HFFc6 (cell line): ENCODE measurements around the gene ABCG1. TPM values are rescaled to one million over a fixed set of nuclear protein-coding genes. Genes with fewer than 3 reads are reported as not detected.

Experiments used
- DNase-seq: peaks from one replicate; pipeline ENCODE4 v3.0.0-alpha.2; 2018
- H3K27ac Mint-ChIP-seq: 2 replicates; pipeline ENCODE4 v1.8.0; 2020; ENCODE audit warnings: mild to moderate bottlenecking, mixed read lengths
- H3K27me3 Mint-ChIP-seq: 2 replicates; pipeline ENCODE4 v1.8.0; 2021; ENCODE audit warnings: mild to moderate bottlenecking, moderate library complexity, mixed read lengths; ENCODE audit not compliant: insufficient read depth
- H3K36me3 Mint-ChIP-seq: 2 replicates; pipeline ENCODE4 v1.8.0; 2021; ENCODE audit warnings: low read depth, mixed read lengths
- H3K4me1 Mint-ChIP-seq: 2 replicates; pipeline ENCODE4 v1.8.0; 2020; ENCODE audit warnings: low read depth, mixed read lengths
- H3K4me3 Mint-ChIP-seq: 2 replicates; pipeline ENCODE4 v1.8.0; 2020; ENCODE audit warnings: mild to moderate bottlenecking, moderate library complexity, mixed read lengths
- H3K9me3 Mint-ChIP-seq: 2 replicates; pipeline ENCODE4 v1.8.0; 2020; ENCODE audit warnings: mild to moderate bottlenecking, mixed read lengths
- total RNA-seq, 6 experiments: library from RNA; stranded (reverse); fragmentation: NEBNext Ultra II Directional; extraction: Animal tissue kit (Norgen Biotek cat#: 25700); gene quantifications; 2 replicates in 1 of 6; 3 replicates in 5 of 6; pipeline ENCODE4 v1.2.3, GENCODE V29; 2021
- TF ChIP-seq, protein P1 (sequence below): fragments of 200-600 bp; sonication (generic); IDR thresholded peaks from 2 replicates; pipeline ENCODE4 v1.5.0; 2021; ENCODE audit warnings: antibody characterized with exemption, mild to moderate bottlenecking

The ABCG1 gene
- total RNA-seq, 6 experiments from 2014 or later, result not detected

DNA sequence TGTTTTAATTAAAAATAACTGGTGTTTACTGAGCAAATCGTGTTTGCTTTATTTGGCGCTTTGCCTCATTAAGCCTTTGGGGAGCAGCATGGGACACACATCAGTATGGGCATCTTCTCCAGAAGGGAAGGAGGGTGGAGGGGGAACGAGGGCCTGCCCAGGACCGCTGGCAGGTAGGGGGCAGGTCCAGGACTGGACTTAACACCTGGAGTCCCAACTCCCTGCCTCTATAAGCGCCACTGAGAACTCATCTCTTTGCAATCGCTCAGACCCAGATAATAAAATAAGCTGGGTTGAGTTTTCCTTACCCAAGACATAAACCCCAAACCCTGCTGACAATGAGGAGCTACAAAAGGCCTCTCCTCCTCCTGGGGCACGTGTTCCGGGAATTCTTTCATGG lies 15.1 kb downstream of the ABCG1 start:
- Mint-ChIP-seq H3K27ac (no peak overlapping the region), H3K27me3 (peaks cover 15% of the 10 kb centered on the region), H3K9me3 (no peaks in the 10 kb centered on the region; the same call in 1 of the 2 replicates), H3K36me3 (no peaks in the 10 kb centered on the region), H3K4me1 (no peaks in the 10 kb centered on the region), H3K4me3 (no peak overlapping the region)
- TF ChIP-seq, protein P1, sequence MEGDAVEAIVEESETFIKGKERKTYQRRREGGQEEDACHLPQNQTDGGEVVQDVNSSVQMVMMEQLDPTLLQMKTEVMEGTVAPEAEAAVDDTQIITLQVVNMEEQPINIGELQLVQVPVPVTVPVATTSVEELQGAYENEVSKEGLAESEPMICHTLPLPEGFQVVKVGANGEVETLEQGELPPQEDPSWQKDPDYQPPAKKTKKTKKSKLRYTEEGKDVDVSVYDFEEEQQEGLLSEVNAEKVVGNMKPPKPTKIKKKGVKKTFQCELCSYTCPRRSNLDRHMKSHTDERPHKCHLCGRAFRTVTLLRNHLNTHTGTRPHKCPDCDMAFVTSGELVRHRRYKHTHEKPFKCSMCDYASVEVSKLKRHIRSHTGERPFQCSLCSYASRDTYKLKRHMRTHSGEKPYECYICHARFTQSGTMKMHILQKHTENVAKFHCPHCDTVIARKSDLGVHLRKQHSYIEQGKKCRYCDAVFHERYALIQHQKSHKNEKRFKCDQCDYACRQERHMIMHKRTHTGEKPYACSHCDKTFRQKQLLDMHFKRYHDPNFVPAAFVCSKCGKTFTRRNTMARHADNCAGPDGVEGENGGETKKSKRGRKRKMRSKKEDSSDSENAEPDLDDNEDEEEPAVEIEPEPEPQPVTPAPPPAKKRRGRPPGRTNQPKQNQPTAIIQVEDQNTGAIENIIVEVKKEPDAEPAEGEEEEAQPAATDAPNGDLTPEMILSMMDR, result no peak
- no peak for DNase-seq

DNA sequence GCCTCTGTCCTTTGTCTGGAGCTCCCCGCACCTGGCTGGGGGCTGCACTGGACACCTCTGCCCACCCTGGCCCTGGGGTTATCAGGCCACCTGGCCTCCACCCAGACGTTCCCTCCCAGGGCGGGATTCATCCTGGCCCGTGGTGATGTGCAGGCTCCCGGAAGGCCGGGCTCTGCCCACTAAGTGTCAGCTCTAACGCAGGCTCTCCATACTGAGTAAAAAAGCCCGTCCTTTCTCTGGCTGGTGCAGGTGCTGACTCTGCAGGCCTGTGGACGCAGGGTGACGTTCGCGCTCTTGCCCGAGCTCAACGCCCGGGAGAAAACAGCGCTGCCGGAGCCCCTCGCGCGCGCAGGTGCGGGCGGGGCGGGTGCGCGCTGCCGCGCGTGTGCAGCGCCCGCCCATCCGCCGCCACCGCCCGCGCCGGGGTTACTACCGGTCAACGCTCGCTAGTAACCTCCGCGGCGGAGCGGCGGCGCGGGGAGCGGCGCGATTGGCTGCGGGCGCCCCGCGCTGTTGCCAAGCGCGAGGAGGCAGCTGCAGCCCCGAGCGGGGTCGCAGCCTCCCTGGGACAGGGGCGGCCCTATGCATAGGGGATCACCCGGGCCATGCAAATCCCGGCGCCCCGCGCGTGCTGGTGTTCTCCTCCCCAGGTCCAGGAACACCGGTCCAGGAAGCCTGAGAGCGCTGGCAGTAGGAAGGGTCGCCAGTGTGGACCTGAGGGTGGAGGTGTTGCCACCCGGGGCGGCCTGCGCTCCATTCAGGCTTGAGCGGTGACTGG lies 15.7 kb downstream of the ABCG1 start:
- TF ChIP-seq, protein P1, result no peak
- Mint-ChIP-seq H3K27ac (no peak overlapping the region), H3K9me3 (no peaks in the 10 kb centered on the region; the same call in 1 of the 2 replicates), H3K36me3 (no peaks in the 10 kb centered on the region), H3K27me3 (peaks cover 15% of the 10 kb centered on the region), H3K4me1 (no peaks in the 10 kb centered on the region), H3K4me3 (no peak overlapping the region)
- no peak for DNase-seq

DNA sequence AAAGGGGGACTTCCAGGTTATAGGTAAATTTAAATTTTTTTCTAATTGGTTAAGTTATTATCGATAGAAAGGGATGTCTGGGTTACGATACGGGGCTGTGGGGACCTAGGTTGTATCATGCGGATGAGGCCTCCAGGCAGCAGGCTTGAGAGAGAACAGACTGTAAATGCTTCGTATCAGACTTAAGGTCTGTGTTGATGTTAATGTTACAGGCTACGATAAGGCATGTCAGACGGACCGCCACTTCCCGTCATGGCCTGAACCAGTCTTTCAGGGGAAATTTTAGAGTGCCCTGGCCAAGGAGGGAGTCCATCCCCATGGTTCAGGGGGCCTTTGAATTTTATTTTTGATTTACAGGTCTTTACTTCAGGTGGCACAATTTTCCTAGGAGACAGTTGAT lies 16.7 kb downstream of the ABCG1 start:
- no peak overlapping the region for H3K27ac Mint-ChIP-seq

DNA sequence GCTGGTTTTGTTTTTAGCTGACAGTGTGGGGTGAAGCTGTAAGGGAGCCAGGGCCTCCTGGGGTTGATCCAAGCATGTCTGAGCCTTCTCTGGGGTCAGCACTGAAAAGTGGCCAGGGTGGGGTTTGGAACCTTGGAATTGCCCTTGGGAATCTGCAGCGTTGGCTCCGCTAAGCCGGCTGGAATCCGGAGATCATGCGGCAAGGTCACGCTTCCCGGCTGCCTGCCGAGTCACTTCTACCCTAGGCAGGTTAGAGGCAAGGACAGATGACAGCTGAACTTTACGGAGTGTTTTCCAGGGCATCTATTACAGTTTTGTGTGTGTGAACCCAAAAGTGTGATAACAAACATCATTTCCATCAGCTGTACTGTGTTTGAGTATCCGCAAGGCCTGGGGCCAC lies 17.1 kb downstream of the ABCG1 start:
- Mint-ChIP-seq H3K27me3 (peaks cover 15% of the 10 kb centered on the region), H3K4me1 (no peaks in the 10 kb centered on the region), H3K27ac (no peak overlapping the region), H3K9me3 (no peaks in the 10 kb centered on the region; the same call in 1 of the 2 replicates), H3K4me3 (no peak overlapping the region), H3K36me3 (no peaks in the 10 kb centered on the region)
- TF ChIP-seq, protein P1, result no peak
- DNase-seq, result no peak

More for the DNA sequence above, 16.7 kb downstream of the ABCG1 start:
- peaks cover 15% of the 10 kb centered on the region for H3K27me3 Mint-ChIP-seq
- H3K4me1 Mint-ChIP-seq, result no peaks in the 10 kb centered on the region
- H3K9me3 Mint-ChIP-seq, result no peaks in the 10 kb centered on the region; the same call in 1 of the 2 replicates
- no peak overlapping the region for H3K4me3 Mint-ChIP-seq
- DNase-seq, result no peak
- no peaks in the 10 kb centered on the region for H3K36me3 Mint-ChIP-seq
- TF ChIP-seq, protein P1, result no peak

DNA sequence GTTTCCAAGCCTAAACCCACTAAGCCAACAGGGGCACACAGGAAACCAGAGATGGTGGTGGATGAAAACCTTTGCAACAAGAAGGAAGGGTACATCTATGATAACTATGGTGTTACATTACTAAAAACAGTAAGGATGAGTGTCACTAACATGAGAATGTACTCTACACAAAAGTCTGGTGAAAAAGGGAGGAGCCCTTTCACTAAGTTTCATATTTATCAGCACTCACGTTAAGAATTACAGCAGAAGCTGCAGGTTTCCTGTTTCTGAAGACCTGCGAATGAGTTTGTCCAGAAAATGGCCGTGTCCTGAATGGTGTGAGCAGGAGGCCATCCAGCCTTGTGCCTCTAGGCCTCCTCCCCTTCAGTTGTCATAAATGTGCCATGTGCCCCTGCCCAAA lies 17.8 kb downstream of the ABCG1 start:
- no peak overlapping the region for H3K4me3 Mint-ChIP-seq
- no peaks in the 10 kb centered on the region; the same call in 1 of the 2 replicates for H3K9me3 Mint-ChIP-seq
- DNase-seq, result no peak
- no peak overlapping the region for H3K27ac Mint-ChIP-seq
- H3K4me1 Mint-ChIP-seq, result no peaks in the 10 kb centered on the region
- peaks cover 15% of the 10 kb centered on the region for H3K27me3 Mint-ChIP-seq
- H3K36me3 Mint-ChIP-seq, result no peaks in the 10 kb centered on the region
- TF ChIP-seq, protein P1, result no peak
